NT2/D1 (cell line): ENCODE measurements around the gene PPFIA1.

Source experiments
- DNase-seq: peaks from one replicate; pipeline ENCODE4 v3.0.0-alpha.2; 2011; ENCODE audit warnings: low read depth, low spot score
- H3K27me3 ChIP-seq: 2 replicates; pipeline ENCODE4 v1.6.0; 2011; ENCODE audit warnings: mild to moderate bottlenecking; ENCODE audit not compliant: insufficient read length, insufficient read depth
- H3K36me3 ChIP-seq: 2 replicates; pipeline ENCODE4 v1.6.1; 2011; ENCODE audit warnings: mild to moderate bottlenecking, low read length, mixed read lengths; ENCODE audit not compliant: insufficient read depth, insufficient read length
- H3K4me1 ChIP-seq: 2 replicates; pipeline ENCODE4 v1.5.1; 2011; ENCODE audit not compliant: insufficient read depth, insufficient read length
- H3K4me3 ChIP-seq: 2 replicates; pipeline ENCODE4 v1.5.1; 2011; ENCODE audit warnings: low read depth; ENCODE audit not compliant: insufficient read length
- H3K9ac ChIP-seq: 2 replicates; pipeline ENCODE4 v1.6.0; 2011; ENCODE audit warnings: low read depth; ENCODE audit not compliant: insufficient read length
- H3K9me3 ChIP-seq: 2 replicates; pipeline ENCODE4 v1.5.1; 2011; ENCODE audit warnings: mild to moderate bottlenecking, low read length; ENCODE audit not compliant: insufficient read depth
- SUZ12 ChIP-seq: IDR thresholded peaks from 2 replicates; pipeline ENCODE4 v1.6.1; 2011; ENCODE audit not compliant: insufficient read length, insufficient read depth; ENCODE audit errors: extremely low read depth
- YY1 ChIP-seq: IDR thresholded peaks from 2 replicates; pipeline ENCODE4 v1.6.1; 2011; ENCODE audit not compliant: insufficient read length, insufficient read depth
- ZNF274 ChIP-seq: IDR thresholded peaks from 2 replicates; pipeline ENCODE4 v1.6.1; 2011; ENCODE audit warnings: mild to moderate bottlenecking, low read depth, low read length

The PPFIA1 gene

DNA sequence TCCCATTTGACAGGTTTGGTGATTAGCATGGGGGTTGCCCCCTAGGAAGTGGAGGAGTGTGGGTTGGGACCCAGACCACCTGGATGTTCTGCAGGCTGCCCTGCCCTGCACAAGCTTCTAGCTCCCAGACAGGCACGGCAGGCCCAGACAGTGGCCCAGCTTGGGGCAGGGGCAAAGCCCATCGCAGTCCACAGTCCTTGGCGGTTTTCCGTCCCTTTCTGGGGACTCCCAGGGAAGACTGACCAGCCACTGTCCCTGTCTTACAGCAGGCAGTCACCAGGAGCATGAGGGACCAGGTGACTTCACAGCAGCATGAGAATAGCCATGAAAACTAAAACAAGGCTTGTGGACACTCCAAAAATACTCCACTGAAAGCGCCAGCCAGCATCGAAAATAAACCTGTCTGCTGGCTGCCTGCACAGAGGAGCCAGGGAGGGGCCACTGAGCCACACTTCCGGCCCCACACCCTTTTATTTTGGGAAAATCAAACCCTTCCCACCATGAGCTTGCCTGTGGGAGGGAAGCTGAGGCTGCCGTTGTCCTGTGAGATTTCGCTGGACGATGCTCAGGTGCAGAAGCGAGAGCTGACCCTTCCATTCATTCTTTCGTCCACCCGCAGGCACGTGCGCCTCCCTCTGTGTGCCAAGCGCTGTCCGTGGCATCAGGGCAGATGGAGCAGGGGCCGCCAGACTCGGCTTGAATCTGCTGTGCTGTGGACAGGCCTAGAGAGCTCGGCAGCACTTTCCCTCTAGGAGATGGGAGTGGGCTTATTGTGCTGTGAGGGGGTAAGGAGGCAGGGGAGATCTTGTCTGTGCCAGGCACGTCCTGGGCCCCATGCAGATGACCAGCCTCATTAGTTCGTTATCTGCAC, 39.4 kb upstream of the PPFIA1 start:
- Histone ChIP-seq H3K27me3 (no peaks in the 10 kb centered on the region), H3K9ac (peak overlapping the region; percentile 50), H3K4me3 (no peak overlapping the region), H3K9me3 (no peaks in the 10 kb centered on the region), H3K36me3 (no peaks in the 10 kb centered on the region), H3K4me1 (peaks cover 10% of the 10 kb centered on the region)
- DNase-seq = no peak
- TF ChIP-seq ZNF274 = no peak
- no peak for TF ChIP-seq SUZ12
- no peak for TF ChIP-seq YY1

DNA sequence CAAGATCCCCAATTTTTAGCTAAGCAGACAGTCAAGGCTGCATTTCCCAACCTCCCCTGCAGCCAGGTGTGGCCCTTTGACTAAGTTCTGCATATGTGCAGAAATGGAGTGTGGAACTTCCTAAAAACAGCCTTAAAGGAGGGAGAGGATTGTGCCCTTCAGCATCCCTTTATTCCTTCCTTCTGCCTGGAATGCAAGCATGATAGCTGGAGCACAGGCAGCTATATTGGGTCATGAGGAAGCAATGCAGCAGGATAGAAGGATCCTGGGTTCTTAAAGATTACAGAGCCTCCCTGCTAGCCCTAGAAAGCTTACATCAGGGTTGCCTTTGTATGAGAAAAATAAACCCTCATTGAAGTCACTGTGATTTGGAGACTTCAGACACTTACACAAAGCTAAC, 37.5 kb upstream of the PPFIA1 start:
- H3K36me3 ChIP-seq = no peaks in the 10 kb centered on the region
- peaks cover 6% of the 10 kb centered on the region for H3K4me1 ChIP-seq
- no peaks in the 10 kb centered on the region for H3K27me3 ChIP-seq
- H3K9ac ChIP-seq = no peak overlapping the region
- DNase-seq = no peak
- TF ChIP-seq SUZ12 (no peak), YY1 (no peak), ZNF274 (no peak)
- H3K9me3 ChIP-seq = no peaks in the 10 kb centered on the region
- no peak overlapping the region for H3K4me3 ChIP-seq

DNA sequence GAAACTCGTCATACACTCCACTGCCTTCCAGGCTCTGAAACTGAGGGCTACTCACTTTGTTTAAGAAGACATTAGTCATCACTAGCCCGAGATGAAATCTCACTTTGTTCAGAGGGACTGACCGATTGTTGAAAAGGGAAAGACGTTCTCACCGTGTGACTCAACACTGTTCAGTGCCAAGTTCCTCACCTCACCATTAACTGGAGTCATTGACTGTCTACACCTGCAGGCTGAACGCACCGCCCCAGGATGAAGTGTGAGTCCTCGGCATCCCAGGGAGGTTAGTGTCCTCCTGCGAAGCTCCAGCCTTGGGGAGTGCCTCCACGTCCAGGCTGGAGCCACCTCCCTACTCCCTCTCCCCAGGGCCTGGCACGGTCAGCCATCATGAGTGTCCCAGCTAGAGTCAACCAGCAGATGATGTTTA, 37.0 kb upstream of the PPFIA1 start:
- H3K36me3 ChIP-seq = no peaks in the 10 kb centered on the region
- no peak for TF ChIP-seq YY1
- TF ChIP-seq SUZ12 = no peak
- no peak for TF ChIP-seq ZNF274
- H3K9me3 ChIP-seq = no peaks in the 10 kb centered on the region
- no peak overlapping the region for H3K4me3 ChIP-seq
- peaks cover 6% of the 10 kb centered on the region for H3K4me1 ChIP-seq
- H3K27me3 ChIP-seq = no peaks in the 10 kb centered on the region
- H3K9ac ChIP-seq = no peak overlapping the region
- DNase-seq = no peak

DNA sequence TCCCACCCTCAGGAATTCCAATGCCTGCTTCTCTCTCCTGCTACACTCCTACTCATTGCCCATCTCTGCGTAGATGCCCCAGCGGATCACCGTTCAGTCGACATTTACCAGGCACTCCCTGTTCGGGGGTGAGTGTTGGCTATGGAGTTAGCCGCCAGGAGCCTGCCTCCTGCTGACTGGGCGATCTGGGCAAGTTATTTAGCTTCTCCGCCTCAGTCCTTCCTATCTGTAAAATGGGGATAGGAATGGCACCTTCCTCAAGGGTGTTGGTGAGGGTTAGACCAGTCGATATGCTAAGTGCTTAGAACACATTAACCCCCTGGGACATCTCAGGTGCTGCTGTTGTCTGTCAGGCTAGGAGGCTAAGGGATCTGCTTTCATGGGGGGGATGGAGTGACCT, 36.5 kb upstream of the PPFIA1 start:
- Histone ChIP-seq H3K36me3 (no peaks in the 10 kb centered on the region), H3K4me3 (no peak overlapping the region), H3K27me3 (no peaks in the 10 kb centered on the region), H3K4me1 (peaks cover 6% of the 10 kb centered on the region), H3K9ac (no peak overlapping the region), H3K9me3 (no peaks in the 10 kb centered on the region)
- no peak for DNase-seq
- TF ChIP-seq ZNF274 = no peak
- TF ChIP-seq SUZ12 = no peak
- TF ChIP-seq YY1 = no peak

DNA sequence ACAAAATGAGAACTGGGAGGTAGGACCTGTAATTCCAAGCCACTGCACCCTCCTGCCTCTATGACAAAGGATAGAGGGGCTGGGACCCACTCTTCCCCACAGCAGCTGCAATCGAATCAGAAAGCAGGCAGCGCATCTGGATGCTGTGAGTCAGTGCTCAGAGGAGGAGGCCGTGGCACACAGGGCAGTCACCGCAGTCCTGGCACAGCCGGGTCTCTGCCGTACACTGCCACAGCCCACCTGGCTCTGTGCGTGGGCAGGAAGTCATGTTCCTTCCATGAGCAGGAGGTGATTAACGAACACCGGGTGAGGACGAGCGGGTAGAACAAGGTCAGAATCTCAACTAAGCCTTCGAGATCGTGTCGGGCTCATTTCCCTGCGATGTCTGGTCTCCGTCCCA, 30.2 kb upstream of the PPFIA1 start:
- Histone ChIP-seq H3K4me1 (no peaks in the 10 kb centered on the region), H3K4me3 (no peak overlapping the region), H3K9me3 (no peaks in the 10 kb centered on the region), H3K36me3 (no peaks in the 10 kb centered on the region), H3K9ac (no peak overlapping the region), H3K27me3 (no peaks in the 10 kb centered on the region)
- TF ChIP-seq SUZ12 (no peak), ZNF274 (no peak), YY1 (no peak)
- no peak for DNase-seq

GRCh38 chr11:70241709-70242108, 28.8 kb upstream of the PPFIA1 start:
- no peak for DNase-seq
- Histone ChIP-seq H3K4me3 (no peak overlapping the region), H3K27me3 (no peaks in the 10 kb centered on the region), H3K36me3 (no peaks in the 10 kb centered on the region), H3K9ac (no peak overlapping the region), H3K4me1 (no peaks in the 10 kb centered on the region), H3K9me3 (no peaks in the 10 kb centered on the region)
- no peak for TF ChIP-seq ZNF274
- TF ChIP-seq YY1 = no peak
- no peak for TF ChIP-seq SUZ12

DNA sequence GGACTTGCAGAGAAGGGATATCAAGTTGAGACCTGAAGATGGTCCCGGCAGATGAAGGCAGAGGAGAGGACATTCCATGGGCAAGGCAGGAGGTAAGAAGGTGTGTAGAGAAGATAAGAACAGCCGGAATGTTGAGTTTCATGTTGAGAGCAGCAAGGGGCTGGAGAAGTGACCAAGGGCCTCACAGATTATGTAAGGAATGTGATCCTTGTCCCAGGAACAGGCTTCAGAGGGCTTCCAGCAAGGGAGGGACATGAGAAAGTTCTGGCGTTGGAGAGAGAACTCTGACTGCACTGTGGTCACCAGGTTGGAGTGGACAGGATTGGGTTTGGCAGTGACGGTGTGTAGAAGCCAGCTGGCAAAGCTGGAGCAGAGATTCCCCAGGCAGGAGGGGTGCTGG, 27.6 kb upstream of the PPFIA1 start:
- Histone ChIP-seq H3K4me1 (peaks cover 4% of the 10 kb centered on the region), H3K36me3 (no peaks in the 10 kb centered on the region)

More for the DNA sequence above, 27.6 kb upstream of the PPFIA1 start:
- no peak for DNase-seq
- H3K4me3 ChIP-seq = no peak overlapping the region
- no peaks in the 10 kb centered on the region for H3K27me3 ChIP-seq
- no peak overlapping the region for H3K9ac ChIP-seq
- H3K9me3 ChIP-seq = no peaks in the 10 kb centered on the region
- TF ChIP-seq YY1 (no peak), ZNF274 (no peak)
